HL-60/S4 (cell line): Measurements from ENCODE around the gene RFTN1.

ENCODE experiments used
- in situ Hi-C: fragments of 300-500 bp; cut with MboI; formaldehyde crosslinking; loops from 2 replicates; pipeline ENCODE4 v1.14.3; 2022; ENCODE audit warnings: low sequenced_read_pairs

Gene RFTN1

DNA sequence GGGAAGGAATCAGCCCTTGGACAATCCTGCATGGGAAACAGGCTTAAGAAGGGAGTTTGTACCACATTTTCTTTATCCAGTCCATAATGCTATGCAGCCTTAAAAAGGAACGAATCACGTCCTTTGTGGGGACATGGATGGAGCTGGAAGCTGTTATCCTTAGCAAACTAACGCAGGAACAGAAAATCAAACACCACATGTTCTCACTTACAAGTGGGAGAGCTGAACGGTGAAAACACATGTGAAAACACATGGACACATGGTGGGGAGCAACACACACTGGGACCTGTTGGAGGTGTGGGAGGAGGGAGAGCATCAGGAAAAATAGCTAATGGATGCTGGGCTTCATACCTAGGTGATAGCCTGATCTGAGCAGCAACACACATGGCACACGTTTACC lies 178.2 kb downstream of the RFTN1 start:
- in situ Hi-C loops: no loop called here

DNA sequence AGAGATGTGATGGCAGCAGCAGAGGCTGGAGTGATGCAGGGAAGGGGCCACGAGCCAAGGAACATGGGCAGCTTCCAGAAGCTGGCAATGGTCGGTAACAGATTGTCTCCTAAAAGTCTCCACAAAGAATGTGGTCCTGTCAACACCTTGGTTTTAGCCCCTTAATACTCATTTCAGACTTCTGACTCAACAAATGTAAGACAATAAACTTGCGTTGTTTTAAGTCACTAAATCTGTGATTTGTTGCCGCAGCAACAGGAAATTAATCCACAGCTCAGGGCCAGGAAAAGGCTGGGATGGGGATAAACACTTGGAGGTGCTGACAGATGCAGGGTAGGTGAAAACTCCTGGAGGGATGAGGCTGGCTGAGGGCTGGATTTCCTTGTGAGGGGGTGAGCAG lies 178.6 kb downstream of the RFTN1 start:
- in situ Hi-C loops: no loop called here

GRCh38 chr3:16332904-16333426 lies 180.5 kb downstream of the RFTN1 start:
- in situ Hi-C loops: no loop called here

DNA sequence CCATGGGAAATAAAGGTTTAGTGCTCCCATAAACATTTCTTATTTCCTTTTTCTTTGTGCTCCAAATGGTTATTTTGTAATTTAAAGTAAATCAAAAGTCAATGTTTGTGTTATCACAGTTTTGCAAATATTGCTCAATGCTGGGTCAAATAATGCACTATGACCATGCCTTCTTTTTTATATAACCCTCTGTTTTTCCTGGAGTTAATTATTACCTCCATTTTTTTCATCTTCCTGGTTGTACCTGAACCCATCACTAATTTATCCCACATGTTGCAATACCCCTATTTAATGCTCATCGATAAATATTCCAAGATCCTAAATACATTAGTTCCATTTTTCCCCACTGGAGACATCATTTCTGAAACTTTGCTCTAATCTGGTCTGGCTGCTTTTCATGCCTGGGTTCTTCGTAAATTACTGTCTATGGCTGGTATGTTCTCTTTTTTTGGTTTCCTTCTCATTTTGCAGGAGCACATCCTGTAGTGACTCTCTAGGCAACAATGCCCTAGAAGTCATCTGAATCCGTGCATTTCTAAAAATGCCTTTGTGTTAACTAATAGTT lies 182.1 kb downstream of the RFTN1 start:
- in situ Hi-C loops: no loop called here

- in situ Hi-C loops: no loop called here
These were observed 183.1 kb downstream of the RFTN1 start for GRCh38 chr3:16330351-16330750.

DNA sequence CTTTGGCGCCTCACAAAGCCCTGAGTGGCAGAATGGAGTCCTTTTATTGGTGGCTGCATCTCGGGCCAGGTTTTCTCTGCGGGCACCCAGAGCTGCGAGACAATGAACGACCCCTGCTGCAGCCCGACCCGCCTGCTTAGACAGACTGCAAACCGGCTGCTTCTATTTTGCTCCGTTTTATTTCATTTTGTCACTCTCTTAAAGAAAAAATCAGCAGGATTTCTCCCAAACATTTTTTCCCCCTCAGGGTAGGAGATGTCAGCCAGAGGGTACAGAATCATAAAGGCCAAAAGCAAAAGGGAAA lies 183.7 kb downstream of the RFTN1 start:
- in situ Hi-C loops: no loop called here

DNA sequence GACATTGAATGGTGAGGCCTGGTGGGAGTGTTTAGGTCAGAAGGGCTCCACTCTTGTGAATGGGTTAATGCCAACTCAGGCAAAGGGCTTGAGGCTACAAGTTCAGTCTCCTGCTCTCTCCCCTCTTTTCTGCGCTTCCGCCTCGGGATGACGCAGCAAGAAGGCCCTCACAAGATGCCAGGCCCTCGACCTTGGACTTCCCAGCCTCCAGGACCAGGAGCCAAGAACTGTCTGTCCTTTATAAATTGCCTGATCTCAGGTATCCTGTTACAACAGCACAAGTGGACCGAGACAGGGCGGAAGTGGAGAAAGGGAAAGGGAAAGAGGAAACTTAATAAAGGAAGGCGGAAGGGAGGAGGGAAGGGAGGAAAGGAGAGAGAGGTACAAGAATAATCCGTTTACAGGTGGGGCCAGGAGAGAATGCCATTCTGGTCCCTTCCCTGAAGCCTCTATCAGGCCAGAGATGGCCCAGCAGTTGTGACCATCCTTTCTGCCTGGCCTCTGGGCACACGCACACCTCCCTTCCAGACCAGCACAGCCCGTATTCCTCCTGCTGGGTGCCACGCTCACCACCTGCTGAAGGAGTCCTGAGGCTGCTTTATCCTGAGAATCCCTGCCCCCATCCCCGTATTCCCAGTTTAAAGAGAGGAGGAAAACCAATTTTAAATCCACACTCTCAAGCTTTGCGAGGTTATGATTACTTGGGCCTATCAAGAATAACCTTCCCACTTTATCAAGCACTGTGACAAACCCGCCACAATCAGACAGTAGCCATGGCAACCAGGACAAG lies 184.3 kb downstream of the RFTN1 start:
- in situ Hi-C loops: no loop called here

- in situ Hi-C loops: no loop called here
These were observed 185.4 kb downstream of the RFTN1 start for GRCh38 chr3:16328124-16328523.

DNA sequence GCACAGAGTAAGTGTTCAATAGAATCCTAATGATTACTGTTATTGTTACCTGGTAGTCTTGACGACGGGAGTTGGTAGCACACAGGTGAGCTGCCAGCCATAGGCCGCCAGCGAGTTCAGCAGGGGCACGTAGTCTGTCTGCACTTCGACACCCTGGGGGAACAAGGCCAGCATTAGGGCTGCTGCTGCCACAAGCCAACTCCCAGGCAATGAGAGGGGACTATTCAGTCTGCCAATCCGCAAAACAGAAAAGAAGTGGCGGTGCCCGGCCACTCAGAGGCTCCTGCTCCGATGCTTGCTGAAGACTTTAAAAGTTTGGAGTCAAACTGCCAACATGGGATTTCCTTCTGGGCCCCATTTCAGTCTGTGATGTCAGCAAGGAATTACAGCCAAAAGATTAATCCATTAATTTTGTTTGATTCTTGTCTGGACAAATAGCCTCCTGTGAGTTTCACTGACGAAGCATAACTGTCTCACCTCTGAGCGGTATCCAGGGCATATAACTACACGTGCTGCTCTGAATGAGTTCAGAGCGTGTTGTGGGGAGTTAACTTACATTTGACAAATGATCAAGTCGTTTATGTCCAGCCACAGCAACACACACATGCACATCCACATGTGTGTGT lies 186.7 kb downstream of the RFTN1 start:
- in situ Hi-C loops: no loop called here

GRCh38 chr3:16325850-16326249 lies 187.6 kb downstream of the RFTN1 start:
- in situ Hi-C loops: no loop called here

DNA sequence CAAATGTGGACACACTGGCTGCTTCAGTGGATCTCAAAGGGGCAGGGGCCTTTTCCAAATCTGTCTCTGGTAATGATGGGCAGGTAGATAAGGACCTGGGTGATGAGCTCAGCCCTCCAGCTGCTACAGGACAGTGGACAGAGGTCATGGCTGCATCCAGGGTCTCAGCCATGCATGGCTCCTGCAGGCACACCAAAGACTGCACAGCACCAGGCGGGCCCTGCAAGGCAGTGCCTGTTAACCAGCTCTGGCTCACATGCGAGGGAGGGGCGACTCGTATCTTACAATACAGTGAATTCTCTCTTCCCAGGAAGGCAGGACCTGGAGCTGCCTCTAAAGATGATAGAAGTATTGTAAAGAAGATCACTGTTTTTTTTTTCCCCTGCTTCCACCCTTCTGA lies 189.8 kb downstream of the RFTN1 start:
- in situ Hi-C loops: no loop called here

GRCh38 chr3:16322189-16322588 lies 191.3 kb downstream of the RFTN1 start:
- in situ Hi-C loops: no loop called here

GRCh38 chr3:16320711-16321110 lies 192.8 kb downstream of the RFTN1 start:
- in situ Hi-C loops: no loop called here

DNA sequence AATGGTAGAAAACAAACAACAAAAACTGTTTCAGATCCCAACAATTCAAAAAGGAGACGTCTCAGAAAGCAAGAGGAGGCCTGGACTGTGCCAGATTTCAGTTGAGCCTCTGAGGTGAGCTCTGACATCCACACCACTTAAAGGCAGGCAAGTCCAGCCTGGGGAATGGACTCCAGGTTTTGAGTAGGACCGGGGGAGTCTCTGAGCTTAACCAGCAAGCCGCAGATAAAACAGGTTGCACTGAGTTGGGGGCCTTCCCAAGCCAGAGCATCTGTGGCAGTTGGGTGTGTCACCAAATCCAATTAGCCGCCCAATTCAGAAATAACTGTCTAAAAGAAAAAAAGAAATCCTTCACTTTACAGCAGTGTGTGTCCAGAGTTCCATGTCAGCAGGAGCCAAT lies 193.8 kb downstream of the RFTN1 start:
- in situ Hi-C loops: no loop called here

GRCh38 chr3:16319307-16319706 lies 194.2 kb downstream of the RFTN1 start:
- in situ Hi-C loops: no loop called here

DNA sequence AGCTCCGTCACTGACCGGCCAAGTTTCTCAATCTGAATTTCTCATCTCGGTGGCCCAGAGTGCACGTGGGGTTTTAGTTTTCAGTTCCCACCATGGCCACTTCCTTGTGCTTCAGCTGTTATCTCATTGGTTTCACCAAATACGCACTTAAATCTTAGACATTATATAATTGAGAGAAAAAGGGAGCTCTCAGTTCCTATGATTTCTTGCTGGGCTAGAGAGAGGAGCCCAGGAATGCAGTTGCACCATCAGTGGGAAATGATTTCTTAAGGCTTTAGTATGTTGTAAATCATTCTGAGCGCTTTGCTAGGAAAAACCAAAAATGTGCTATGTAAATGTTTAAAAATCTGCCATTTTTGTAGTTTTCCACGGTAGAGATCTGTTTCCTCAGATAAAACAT lies 195.3 kb downstream of the RFTN1 start:
- in situ Hi-C loops: no loop called here

DNA sequence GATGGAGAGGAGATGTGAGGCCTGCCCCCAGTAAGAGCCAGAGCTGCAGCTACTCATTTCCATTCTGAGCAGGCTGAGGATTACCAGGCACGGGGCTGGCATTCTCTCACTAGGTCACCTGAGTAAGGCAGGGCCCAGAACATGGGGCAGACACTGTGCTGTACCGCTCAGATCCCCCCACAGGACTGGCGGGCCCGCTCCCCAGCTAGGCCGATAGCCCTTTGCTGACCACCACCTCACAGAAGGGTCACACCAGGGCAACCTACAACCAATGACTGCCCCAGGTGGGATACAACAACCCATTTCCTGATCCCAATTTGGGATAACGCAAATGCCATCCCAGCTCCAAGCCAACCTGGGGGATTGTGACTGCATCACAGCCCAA lies 195.9 kb downstream of the RFTN1 start:
- in situ Hi-C loops: no loop called here

GRCh38 chr3:16316847-16317560 lies 196.5 kb downstream of the RFTN1 start:
- in situ Hi-C loops: no loop called here

- in situ Hi-C loops: no loop called here
These were observed 197.1 kb downstream of the RFTN1 start for GRCh38 chr3:16316396-16316795.

DNA sequence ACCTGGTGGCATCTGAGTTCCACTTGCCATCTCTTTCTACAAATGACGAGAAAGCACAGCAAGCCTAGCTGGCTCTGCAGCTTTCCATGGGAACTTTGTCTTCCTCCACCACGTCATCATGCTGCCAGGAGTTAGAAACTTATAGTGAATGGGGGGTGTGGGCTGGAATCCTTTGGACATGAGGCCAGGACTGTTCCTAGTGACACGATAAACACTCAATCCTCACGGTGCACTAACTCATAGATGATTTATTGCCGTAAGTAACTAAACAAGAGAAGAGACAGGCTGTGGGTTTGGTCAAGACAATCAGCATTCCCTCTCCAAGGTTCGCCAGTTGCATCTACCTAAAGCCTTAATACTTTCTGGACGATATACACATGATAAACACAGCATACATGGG lies 197.9 kb downstream of the RFTN1 start:
- in situ Hi-C loops: no loop called here

GRCh38 chr3:16313886-16314645 lies 199.4 kb downstream of the RFTN1 start:
- in situ Hi-C loops: no loop called here
